ENCODE measurements around the gene ABTB2.

DNA sequence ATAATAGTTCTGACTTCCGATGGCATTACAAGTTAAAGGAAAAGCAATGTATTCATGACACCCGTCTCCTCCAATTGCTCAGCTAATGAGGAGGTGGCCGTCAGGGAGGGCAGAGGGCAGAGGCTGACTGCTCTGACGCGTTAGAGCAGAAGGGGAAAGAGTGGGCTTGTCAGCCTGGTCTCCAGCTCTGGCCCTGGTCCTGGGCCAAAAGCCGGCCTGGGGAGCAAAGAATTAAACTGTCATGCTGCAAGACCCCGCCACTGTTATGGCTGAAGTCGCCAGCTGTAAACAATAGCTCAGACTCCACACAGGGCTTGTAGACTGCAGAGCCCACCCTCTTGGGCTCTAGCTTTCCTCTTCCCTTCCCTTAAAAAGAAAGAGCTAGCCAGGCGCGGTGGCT, 132.7 kb downstream of the ABTB2 start:
- TF ChIP-seq, protein P1, sequence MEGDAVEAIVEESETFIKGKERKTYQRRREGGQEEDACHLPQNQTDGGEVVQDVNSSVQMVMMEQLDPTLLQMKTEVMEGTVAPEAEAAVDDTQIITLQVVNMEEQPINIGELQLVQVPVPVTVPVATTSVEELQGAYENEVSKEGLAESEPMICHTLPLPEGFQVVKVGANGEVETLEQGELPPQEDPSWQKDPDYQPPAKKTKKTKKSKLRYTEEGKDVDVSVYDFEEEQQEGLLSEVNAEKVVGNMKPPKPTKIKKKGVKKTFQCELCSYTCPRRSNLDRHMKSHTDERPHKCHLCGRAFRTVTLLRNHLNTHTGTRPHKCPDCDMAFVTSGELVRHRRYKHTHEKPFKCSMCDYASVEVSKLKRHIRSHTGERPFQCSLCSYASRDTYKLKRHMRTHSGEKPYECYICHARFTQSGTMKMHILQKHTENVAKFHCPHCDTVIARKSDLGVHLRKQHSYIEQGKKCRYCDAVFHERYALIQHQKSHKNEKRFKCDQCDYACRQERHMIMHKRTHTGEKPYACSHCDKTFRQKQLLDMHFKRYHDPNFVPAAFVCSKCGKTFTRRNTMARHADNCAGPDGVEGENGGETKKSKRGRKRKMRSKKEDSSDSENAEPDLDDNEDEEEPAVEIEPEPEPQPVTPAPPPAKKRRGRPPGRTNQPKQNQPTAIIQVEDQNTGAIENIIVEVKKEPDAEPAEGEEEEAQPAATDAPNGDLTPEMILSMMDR (IDR thresholded peaks at IDR 0.05; ENCODE audit: borderline replicate concordance, extremely low read depth, low read length, poor library complexity, severe bottlenecking): no peak
- TF ChIP-seq EZH2 (IDR thresholded peaks at IDR 0.05; ENCODE audit: borderline replicate concordance, low read depth, low read length, severe bottlenecking): no peak

Data from DND-41 (cell line).